Gastroesophageal sphincter (tissue), 4 donors: Measurements from ENCODE around the gene PDE6D. TPM values are rescaled to one million over a fixed set of nuclear protein-coding genes. Genes with fewer than 3 reads are reported as not detected.

Source experiments
- ATAC-seq: fragments of 150-250 bp; one replicate; pipeline ENCODE4 v1.9.1; 2016; ENCODE audit warnings: mild to moderate bottlenecking, moderate library complexity
- H3K27ac ChIP-seq, 4 donors: fragments of 200-600 bp; sonication (generic) in 3 of 4; 1 replicate in 3 of 4; 2 replicates in 1 of 4; pipeline ENCODE4 v1.5.1; 2016 to 2019
- H3K27me3 ChIP-seq: fragments of 200-600 bp; sonication (generic); one replicate; pipeline ENCODE4 v1.5.1; 2019
- H3K36me3 ChIP-seq, 2 donors: fragments of 200-600 bp; sonication (generic); one replicate each; pipeline ENCODE4 v1.5.1; 2019; ENCODE audit warnings: control low read depth in 1 of 2
- H3K4me1 ChIP-seq, 3 donors: fragments of 200-600 bp; sonication (generic); 1 replicate in 2 of 3; 2 replicates in 1 of 3; pipeline ENCODE4 v1.5.1; 2016 to 2019; ENCODE audit warnings: control low read depth in 2 of 3
- H3K4me3 ChIP-seq, 2 donors: fragments of 200-600 bp; sonication (generic); one replicate each; pipeline ENCODE4 v1.5.1; 2019; ENCODE audit warnings: mild to moderate bottlenecking in 1 of 2, moderate library complexity in 1 of 2
- H3K9me3 ChIP-seq, 3 donors: fragments of 200-600 bp; sonication (generic); one replicate each; pipeline ENCODE4 v1.5.1; 2017 to 2019; ENCODE audit warnings: control low read depth in 2 of 3
- CTCF ChIP-seq, 4 experiments: fragments of 200-600 bp in 2 of 4; fragments of 450-650 bp in 2 of 4; sonication (generic) in 1 of 4; IDR thresholded peaks; one replicate each; pipeline ENCODE4 v1.5.1; 2017 to 2019; ENCODE audit warnings: antibody characterized with exemption in 4 of 4, mild to moderate bottlenecking in 2 of 4, moderate library complexity in 2 of 4
- EP300 ChIP-seq: sonication (generic); formaldehyde crosslinking; IDR thresholded peaks from one replicate; pipeline ENCODE4 v1.6.1; 2017; ENCODE audit warnings: antibody characterized with exemption, mild to moderate bottlenecking
- POLR2A ChIP-seq, 2 donors: fragments of 450-650 bp; IDR thresholded peaks; one replicate each; pipeline ENCODE4 v1.6.1; 2017; ENCODE audit warnings: antibody characterized with exemption in 2 of 2, mild to moderate bottlenecking in 2 of 2, moderate library complexity in 1 of 2
- POLR2AphosphoS5 ChIP-seq: sonication (generic); formaldehyde crosslinking; IDR thresholded peaks from one replicate; pipeline ENCODE4 v1.6.1; 2017; ENCODE audit warnings: antibody characterized with exemption
- WGBS, 2 donors: methylation state at CpG; one replicate each; pipeline ENCODE4 v1.1.5; 2018; ENCODE audit warnings: low coverage in 1 of 2; 5-methylcytosine and 5-hydroxymethylcytosine counted together
- total RNA-seq, 4 donors: library from RNA; depleted of rRNA; stranded (reverse); fragments of >200 nt; gene quantifications; one replicate each; pipeline ENCODE4 v1.1.0, GENCODE V29; 2016

PDE6D gene
- total RNA-seq, 4 donors from 2014 or later: 24.3 to 33.7 (median 28.7) TPM

GRCh38 chr2:231685349-231686191 is 95.5 kb downstream of the PDE6D start:
- WGBS, 2 donors: 40% methylated on average over 1 of the region's 20 CpGs; no CpG with 5 or more reads in 1 of the 2 donors
- no peak for ATAC-seq

DNA sequence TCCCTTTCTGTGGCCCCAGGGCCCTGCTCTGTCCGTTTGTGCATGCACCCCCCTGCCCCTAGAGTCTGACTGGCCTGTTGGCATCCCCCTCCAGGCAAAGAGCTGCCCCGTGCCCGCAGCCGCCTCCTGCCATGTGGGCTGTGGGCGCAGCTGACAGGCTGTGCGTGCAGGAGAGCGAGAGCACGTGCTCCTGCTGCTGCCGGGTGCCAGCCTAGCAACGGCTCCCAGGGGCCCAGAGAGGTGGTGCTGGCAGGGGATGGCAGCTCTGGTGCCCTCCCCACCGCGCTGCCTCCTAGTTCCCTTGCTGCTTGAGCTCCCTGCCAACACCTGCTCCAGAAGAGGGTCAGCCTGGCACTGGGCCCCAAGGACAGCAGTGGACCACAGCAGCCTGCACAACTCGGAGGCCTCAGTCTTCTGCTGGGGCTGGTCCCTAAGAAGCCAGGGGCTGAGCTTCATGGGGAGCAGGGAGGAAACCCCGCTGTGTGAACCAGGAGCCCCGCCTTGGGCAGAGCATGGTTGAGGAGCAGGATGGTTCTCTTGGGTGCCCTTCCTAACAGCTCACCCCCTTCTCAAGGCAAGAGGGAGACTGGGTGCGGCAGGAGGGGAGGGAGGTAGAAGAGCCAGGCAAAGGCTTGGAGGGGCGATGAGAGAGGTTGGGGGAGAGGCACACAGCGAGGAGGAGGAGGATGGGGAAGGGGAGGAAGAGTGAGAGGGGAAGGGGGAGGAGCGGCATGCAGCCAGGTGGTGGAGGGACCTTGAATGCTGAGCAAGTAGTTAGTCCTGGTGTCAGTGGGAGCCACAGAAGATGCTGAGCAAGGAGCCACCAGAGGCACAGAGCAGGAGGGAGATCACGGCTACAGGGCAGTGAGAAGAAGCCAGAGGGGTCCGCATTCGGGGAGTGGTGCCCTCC is 96.5 kb downstream of the PDE6D start:
- Histone ChIP-seq H3K27ac (peak overlapping the region in 1 of 4 donors; percentile 38), H3K9me3 (no peaks in the 10 kb centered on the region), H3K27me3 (no peaks in the 10 kb centered on the region), H3K36me3 (no peaks in the 10 kb centered on the region), H3K4me1 (peaks cover 0 to 48% (median 9%) of the 10 kb centered on the region in 3 donors), H3K4me3 (no peak overlapping the region)
- 70 to 81% methylated on average over 5 to 6 of the region's 22 CpGs for WGBS, 2 donors
- TF ChIP-seq EP300: no peak
- no peak for TF ChIP-seq CTCF (IDR thresholded peaks at IDR 0.05)
- no peak for TF ChIP-seq POLR2AphosphoS5
- no peak for TF ChIP-seq POLR2A (IDR thresholded peaks at IDR 0.05)
- ATAC-seq: no peak

More at GRCh38 chr2:231685349-231686191, 95.5 kb downstream of the PDE6D start:
- H3K27ac ChIP-seq: no peak overlapping the region
- no peak overlapping the region for H3K4me3 ChIP-seq
- H3K27me3 ChIP-seq: no peaks in the 10 kb centered on the region
- H3K36me3 ChIP-seq: no peaks in the 10 kb centered on the region
- TF ChIP-seq POLR2A (IDR thresholded peaks at IDR 0.05) (no peak), CTCF (IDR thresholded peaks at IDR 0.05) (no peak), EP300 (no peak), POLR2AphosphoS5 (no peak)
- H3K9me3 ChIP-seq: no peaks in the 10 kb centered on the region
- peaks cover 0 to 41% (median 7%) of the 10 kb centered on the region in 3 donors for H3K4me1 ChIP-seq

DNA sequence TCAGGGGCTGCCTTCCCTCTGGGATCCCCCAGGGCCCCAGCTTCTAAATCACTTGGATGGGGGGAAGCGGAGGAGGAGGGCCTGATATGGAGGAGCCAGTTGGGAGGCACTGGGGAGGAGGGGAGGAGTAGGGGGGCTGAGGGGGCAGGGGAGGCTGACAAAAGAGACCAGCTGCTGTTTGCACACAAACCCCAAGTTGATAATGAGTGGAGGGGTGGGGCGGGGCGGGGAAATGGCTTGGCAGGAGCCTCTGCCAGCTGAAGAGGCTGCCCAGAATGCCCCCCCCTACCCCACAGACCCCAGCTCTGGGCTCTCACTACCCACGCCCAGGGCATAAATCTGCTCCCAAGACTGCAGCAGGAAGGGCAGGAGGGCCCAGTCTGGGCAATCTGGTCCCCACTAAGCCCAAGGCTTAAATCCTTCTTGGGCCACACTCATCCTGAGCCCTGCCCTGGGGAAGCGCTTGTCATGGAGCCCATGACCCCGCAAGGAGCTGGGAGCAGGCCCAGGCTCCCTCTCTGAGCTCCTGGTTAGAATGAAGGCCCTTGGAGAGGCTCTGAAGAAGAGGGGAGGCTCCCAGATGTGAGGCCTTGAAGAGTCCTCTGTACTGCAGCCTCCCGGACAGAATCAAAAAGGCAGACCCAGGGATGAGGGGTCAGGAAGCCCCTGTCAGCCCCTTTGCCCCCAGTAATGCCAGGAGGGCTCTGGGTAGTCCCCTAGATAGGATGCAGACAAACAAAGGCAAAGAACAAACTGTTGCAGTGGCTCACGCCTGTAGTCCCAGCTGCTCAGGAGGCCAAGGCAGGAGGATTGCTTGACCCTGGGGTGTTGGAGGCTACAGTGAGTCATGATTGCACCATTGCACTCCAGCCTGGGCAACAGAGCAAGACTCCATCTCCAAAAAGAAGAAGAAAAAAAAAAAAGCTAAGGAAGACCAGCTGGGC is 97.5 kb downstream of the PDE6D start:
- TF ChIP-seq POLR2AphosphoS5 (no peak), CTCF (IDR thresholded peaks at IDR 0.05) (no peak), EP300 (no peak), POLR2A (IDR thresholded peaks at IDR 0.05) (no peak)
- Histone ChIP-seq H3K4me3 (no peak overlapping the region), H3K9me3 (no peaks in the 10 kb centered on the region), H3K27ac (peak overlapping the region in 2 of 4 donors; percentile 38 to 95), H3K36me3 (no peaks in the 10 kb centered on the region), H3K4me1 (peaks cover 0 to 48% (median 9%) of the 10 kb centered on the region in 3 donors), H3K27me3 (no peaks in the 10 kb centered on the region)
- 100% methylated on average over 1 of the region's 8 CpGs; no CpG with 5 or more reads in 1 of the 2 donors for WGBS, 2 donors
- ATAC-seq: no peak

DNA sequence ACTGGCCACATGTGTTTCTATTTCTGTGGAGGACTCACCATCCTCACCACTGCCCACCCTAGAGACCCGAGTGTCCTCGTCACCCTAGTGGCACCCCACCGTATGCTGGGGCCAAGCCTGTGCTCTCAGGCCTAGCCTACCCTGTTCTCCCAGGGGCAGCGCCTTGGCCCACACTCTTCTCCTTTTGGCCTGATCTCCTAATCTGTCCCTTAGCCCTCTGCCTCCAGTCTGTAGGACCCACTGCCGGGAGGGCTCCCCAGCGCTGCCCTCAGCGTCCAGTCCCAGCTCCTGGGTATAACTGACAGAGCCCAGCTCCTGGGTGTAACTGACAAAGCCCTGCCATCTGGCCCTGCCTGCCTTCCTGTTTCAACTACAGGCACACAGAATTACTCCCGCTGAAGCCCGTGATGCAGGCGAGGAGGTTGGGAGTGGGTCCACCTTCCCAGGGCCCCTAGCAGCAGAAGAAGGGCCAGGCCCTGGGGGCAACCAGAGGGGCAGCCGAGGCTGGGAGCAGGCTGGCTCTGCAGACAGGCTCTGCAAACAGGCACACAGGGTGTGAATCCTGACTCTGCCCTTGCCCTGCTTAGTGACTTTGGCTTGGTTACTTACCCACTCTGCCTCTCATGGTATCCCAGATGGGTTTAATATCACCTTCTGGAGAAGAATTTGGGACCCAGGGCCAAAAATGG is 98.3 kb downstream of the PDE6D start:
- Histone ChIP-seq H3K36me3 (no peaks in the 10 kb centered on the region), H3K27ac (peak overlapping the region in 3 of 4 donors; percentile 93 to 95 (median 94)), H3K4me3 (no peak overlapping the region), H3K27me3 (no peaks in the 10 kb centered on the region), H3K4me1 (peaks cover 0 to 53% (median 9%) of the 10 kb centered on the region in 3 donors), H3K9me3 (no peaks in the 10 kb centered on the region)
- ATAC-seq: no peak
- WGBS, 2 donors: 93 to 97% methylated on average over 3 to 4 of the region's 11 CpGs
- TF ChIP-seq EP300 (no peak), POLR2A (IDR thresholded peaks at IDR 0.05) (no peak), POLR2AphosphoS5 (no peak), CTCF (IDR thresholded peaks at IDR 0.05) (no peak)
